Measurements from ENCODE around the gene OR6V1. TPM values are rescaled to one million over a fixed set of nuclear protein-coding genes. Genes with fewer than 3 reads are reported as not detected.

Gene OR6V1
- total RNA-seq, 1 donor from 2014 or later = not detected

Other genes with a start within 250 kb of the OR6V1 start
- 6.3 TPM for gene EPHB6, start 197.3 kb upstream of the OR6V1 start, total RNA-seq
- not detected for gene TRPV6, start 166.6 kb upstream of the OR6V1 start, total RNA-seq
- gene TRPV5, start 118.6 kb upstream of the OR6V1 start, total RNA-seq = not detected
- not detected for gene LLCFC1, start 112.9 kb upstream of the OR6V1 start, total RNA-seq
- gene KEL, start 90.0 kb upstream of the OR6V1 start, total RNA-seq = not detected
- not detected for gene OR9A2, start 25.2 kb upstream of the OR6V1 start, total RNA-seq
- not detected for gene PIP, start 79.7 kb downstream of the OR6V1 start, total RNA-seq
- gene TAS2R39, start 131.1 kb downstream of the OR6V1 start, total RNA-seq = not detected
- not detected for gene TAS2R40, start 169.7 kb downstream of the OR6V1 start, total RNA-seq
- gene GSTK1, start 211.1 kb downstream of the OR6V1 start, total RNA-seq = 177 TPM
- gene TMEM139, start 232.6 kb downstream of the OR6V1 start, total RNA-seq = 3.7 TPM
- 19.0 TPM for gene CASP2, start 236.0 kb downstream of the OR6V1 start, total RNA-seq